ENCODE results near the gene ARNT2.

ARNT2 gene

DNA sequence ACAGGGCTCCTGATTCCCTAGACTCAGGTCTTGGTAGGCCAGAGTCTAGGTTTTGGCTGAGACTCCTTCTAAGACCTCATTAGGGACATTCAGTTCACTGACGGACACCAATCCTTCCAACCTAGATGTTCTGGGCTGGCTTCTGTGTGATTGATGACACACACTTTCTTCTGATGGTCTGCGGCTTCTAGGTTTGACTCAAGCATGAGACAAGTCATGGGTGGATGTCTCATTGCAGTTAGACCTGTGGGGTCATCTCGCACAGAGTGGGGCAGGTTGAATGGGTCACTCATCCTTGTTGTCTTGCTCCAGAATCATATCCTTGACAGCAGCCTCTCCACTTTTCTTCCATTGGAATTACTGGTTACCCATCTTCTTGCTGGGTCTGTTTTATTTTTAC, 35.8 kb downstream of the ARNT2 start:
- in situ Hi-C loops (cut with HindIII; ENCODE audit: low sequenced_read_pairs) = no loop called here

DNA sequence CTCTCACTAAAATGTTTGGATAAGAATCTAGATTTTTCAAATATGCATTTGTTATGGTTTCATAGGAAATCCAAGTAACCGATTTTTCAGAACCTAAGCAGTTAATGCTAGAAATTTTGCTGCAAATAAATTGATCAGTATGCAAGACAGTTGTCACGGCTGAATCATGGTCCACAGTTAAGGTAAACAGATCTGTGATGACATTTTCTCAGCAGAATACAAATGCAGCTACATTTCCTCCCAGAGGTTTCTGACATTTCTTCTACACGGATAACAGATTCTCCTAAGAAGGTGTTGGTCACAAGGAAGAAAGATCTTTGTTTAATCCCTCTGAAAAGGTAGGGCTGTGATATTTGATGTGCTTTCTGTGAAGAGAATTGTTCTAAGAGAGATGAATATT, 36.9 kb downstream of the ARNT2 start:
- in situ Hi-C loops (cut with HindIII; ENCODE audit: low sequenced_read_pairs) = no loop called here

- in situ Hi-C loops (cut with HindIII; ENCODE audit: low sequenced_read_pairs) = no loop called here
Observed at GRCh38 chr15:80441714-80442113, 37.5 kb downstream of the ARNT2 start.

DNA sequence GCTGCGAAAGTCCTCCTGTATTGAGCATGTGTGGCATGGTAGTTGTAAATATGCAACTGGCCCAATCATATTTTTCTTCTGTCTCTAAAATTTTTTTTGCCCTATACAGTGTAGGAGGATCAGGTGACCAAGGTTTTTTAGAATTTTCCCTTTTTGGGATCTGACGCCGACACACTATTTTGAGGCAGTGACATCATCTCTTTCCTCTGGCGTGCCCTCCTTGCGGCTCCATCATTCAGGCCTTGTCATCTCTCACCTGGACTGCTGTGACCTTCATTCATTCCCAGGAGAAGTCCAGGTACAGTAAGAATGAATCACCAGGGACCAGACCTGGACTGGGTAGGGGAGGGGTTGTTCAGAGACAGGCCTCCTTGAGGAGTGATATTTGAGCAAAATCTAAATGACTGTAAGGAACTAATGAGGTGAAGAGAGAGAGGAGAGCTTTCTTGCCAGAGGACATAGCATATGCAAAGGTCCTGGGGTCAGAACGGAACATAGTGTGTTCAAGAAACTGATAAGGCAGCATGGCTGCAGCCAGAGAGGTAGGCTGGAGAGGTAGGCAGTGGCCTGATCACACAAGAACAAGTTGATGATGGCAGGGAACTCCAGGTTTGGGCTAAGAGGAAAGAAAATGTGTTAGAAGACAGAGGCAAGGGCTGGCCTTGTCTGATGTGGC, 38.7 kb downstream of the ARNT2 start:
- in situ Hi-C loops (cut with HindIII; ENCODE audit: low sequenced_read_pairs) = no loop called here

DNA sequence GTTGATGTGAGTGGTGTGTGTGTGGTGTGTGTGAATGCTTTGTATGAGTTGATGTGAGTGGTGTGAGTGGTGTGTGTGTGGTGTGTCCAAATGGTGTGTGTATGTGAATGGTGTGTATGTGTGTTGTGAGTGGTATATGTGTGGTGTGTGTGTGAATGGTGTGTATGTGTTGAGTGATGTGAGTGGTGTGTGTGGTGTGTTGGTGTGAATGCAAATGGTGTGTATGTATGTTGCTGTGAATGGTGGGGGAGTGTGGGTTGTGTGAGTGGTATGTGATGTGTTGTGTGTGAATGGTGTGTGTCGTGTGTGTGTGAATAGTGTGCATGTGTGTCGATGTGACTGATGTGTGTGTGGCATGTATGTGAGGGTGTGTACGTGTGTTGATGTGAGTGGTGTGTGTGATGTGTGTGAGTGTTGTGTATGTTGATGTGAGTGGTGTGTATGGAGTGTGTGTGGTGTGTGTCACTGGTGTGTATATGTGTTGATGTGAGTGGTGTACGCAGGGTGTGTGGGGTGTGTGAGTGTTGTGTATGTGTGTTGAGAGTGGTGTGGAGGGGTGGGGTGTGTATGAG, 40.6 kb downstream of the ARNT2 start:
- in situ Hi-C loops (cut with HindIII; ENCODE audit: low sequenced_read_pairs) = no loop called here

DNA sequence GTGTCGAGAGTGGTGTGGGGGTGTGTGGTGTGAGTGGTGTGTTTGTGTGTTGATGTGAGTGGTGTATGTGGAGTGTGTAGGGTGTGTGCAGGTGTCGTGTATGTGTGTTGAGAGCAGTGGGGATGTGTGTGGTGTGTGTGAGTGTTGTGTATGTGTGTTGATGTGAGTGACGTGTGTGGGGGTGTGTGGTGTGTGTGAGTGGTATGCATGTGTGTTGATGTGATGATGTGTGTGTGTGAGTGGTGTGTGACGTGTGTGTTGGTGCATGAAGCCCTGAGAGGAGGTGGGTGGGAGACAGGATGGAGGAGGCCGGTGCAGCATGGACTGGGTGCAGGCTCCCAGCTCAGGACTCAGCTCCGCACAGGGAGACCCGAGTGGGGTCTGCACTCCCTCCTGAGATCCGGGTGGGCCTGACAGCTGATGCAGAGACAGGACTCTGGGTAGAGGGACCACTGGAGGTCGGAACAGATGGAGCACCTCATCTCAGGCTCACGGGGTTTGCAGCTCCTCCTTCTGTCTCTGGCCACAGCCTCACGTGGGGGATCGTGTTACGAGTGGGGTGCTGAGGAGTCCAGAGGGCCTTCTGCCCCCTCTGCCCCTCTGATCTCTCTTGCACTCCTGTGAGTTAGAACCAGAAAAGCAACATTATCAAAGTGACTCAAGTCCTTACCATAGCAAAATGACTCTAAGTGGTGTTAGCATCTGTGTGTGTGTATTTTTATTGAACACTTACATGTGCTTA, 41.3 kb downstream of the ARNT2 start:
- in situ Hi-C loops (cut with HindIII; ENCODE audit: low sequenced_read_pairs) = no loop called here

DNA sequence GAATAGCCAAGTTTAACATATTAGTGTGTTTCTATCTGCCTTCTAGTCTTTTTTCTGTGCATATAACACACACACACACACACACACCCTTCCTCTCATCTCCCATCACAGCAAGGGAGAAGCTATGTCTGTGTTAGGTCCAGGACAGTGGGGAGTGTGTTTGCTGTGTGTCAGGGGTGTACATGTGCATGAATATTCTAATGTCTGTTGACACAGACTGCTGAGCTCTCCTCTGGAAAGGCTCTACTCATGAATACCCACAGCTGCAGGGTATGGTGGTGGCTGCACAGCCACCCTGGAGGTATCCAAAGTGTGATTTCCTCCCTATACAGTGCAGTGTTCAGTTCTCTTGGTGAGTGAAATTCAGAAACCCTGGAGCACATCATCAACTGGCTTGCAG, 42.9 kb downstream of the ARNT2 start:
- in situ Hi-C loops (cut with HindIII; ENCODE audit: low sequenced_read_pairs) = no loop called here

DNA sequence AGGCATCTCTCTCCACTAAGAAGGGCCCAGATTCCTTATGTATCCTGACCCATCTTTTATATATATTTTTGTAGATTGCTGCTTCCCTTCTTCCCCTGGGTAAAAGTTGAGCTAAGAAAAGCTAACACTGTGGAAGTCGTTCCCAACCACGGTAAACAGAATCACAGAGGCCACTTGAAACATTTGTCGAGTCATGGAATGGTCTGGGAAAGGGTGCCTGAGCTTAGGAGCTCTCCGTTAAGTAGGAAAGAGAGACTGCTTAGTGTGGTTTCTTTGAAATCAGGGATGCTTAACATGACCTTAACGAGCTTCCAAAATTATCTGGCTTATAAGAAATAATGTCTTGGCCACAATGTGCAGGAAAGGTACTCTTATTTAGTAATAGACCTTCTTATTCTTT, 45.6 kb downstream of the ARNT2 start:
- in situ Hi-C loops (cut with HindIII; ENCODE audit: low sequenced_read_pairs) = no loop called here

DNA sequence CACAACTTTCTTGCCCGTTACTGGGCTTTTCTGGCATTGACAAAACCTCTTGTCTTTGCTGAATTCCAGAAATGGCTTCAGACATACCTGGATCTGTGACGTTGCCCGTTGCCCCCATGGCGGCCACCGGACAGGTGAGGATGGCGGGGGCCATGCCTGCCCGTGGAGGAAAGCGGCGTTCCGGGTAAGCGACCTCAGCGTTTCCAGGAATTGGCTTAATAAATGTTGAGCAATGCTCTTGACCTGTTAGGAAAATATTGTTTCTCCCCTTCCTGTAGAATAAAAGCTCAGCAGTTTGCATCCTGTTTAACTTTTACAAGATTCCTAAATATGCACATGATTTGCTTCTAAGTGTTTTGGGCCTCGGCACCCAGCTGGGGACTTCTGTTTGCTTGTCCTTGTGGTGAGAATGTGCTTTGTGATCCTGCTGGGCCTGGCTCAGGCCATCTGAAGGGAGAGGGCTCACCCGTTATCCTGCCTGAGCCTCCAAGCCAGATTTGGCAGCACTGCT, 46.7 kb downstream of the ARNT2 start:
- in situ Hi-C loops (cut with HindIII; ENCODE audit: low sequenced_read_pairs) = no loop called here

DNA sequence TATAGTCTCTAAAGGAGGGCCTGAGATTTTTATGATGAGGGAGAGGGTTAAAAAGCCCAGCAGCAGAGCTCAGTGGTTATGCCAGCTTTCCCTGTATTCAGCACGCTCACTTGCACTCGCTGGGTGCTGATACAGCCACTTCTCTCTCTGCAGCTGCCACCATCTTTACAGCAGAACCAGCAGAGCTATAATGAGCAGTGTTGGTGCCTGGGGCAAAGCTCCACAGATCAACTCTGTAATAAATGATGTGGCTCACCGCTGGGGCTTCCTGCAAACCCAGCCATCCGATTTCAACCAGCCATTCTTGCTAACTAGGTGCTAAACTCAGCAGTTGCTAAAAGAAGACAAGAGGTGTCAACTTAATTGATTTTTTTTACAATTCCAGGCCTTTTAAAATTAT, 48.0 kb downstream of the ARNT2 start:
- in situ Hi-C loops (cut with HindIII; ENCODE audit: low sequenced_read_pairs) = no loop called here

DNA sequence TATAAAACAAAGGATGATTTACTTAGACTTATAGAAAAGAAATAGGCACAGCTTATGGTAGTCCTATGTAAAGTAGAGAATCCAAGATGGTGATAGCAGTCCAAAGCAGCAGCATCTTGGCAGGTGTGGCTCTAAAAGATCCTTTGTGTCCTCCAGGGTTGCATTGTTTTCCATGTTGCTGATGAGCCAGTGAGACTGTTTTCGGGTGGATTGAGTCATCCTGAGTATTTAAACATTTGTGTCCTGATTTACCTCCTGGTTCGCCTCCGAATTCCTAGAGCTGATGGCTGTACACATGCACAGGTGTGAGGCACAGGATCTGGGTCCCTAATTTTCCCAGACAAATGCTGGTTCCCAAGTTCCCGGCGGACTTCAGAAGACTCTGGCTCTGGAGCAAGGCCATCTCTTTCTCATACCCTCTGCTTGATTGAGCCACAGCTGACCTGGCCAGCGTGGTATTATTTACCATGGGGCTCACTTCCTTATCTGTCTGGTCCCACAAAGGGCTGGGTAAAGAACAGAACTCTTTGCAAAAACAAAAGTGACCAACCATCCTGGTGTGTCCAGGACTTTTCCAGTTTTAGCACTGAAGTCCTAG, 51.0 kb downstream of the ARNT2 start:
- in situ Hi-C loops (cut with HindIII; ENCODE audit: low sequenced_read_pairs) = no loop called here

DNA sequence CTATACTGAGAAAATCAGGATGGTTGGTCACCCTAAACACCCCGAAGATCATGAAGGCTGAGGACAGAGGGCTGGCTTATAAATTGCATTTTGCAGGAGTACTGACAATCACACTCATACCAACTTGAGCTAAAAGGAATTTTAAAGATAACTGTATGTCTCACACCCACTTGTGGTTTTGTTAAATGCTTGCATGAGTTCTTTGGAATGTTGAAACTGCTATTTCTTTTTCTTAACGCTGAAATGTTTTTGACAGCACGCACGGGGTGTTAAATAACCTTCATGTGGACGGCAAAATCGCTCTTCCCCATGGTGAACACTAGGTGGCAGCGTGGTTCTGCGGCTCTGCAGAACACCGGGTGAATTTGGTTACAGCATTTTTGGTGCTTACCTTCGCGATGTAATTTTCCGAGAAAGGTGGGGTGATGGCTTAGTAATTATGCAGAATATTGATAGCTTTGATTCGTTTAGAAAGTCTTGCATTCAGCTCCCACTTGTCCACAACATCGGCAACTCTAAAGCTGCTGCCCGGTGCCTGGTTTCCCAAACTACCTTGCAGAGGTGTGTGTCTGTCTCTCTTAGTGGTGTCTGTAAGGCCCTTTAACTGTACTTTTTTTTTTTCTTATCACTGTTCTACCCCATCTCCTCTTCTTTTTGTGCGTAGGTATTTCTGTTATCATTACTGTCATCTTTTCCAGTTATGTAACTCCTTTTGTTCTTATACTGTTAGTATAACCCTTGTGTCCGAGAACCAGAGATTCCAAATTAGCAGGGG, 51.7 kb downstream of the ARNT2 start:
- in situ Hi-C loops (cut with HindIII; ENCODE audit: low sequenced_read_pairs) = no loop called here

- in situ Hi-C loops (cut with HindIII; ENCODE audit: low sequenced_read_pairs) = no loop called here
Observed at GRCh38 chr15:80456517-80457492, 52.6 kb downstream of the ARNT2 start.

DNA sequence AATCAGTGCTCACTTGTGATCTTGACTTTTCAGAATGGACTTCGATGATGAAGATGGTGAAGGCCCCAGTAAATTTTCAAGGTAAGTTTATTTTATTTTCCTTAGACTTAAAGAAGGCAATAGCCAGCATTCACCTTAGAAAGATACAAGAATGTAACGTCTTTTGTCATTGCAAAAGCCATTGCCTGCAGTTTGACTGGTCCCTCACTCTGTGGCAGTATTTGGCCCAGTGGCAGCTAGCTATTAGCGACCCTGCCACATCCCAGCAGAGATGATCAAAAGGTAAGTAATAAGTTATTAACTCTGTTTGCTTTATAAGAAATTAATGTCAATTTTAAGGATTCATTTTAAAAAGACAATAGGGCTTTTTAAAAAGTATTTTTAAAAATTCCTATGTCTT, 53.7 kb downstream of the ARNT2 start:
- in situ Hi-C loops (cut with HindIII; ENCODE audit: low sequenced_read_pairs) = no loop called here

DNA sequence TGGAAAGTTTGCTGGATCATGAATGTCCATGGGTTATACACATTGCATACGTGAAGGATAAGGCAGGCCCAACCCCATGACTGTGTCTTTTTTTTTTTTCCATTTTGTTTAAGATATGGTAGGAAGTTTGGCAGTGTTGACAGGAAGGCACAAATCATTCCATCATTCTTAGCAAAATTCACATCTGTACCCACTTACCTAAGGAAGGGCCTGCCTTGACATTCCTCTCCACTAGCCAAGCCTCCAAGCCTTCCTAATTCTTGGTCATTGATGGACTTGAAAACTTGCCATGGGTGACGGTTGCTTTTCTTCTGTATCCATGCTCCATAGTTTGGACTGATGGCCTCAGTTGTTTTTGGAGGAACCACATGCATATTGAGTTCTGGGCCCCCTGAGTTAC, 54.4 kb downstream of the ARNT2 start:
- in situ Hi-C loops (cut with HindIII; ENCODE audit: low sequenced_read_pairs) = no loop called here

GRCh38 chr15:80459380-80459779, 55.2 kb downstream of the ARNT2 start:
- in situ Hi-C loops (cut with HindIII; ENCODE audit: low sequenced_read_pairs) = no loop called here

DNA sequence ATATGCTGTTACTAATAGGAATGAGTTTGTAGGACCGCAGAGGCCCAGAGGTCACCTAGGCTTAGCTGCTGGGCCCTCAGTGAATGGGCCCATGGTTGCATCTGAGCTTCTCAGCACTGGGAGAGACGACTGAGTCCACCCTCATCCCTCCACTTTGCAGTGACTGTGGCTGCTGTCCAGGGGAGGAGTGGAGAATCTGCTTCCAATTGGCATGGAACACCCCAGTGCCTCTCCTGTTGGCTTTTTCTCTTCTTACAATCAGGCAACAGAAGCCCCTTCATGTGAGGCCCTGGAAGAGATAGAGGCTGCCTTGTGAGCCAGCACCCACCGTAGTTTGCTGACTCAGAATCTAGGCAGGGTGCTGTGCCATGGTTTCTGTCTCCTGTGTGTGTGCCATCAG, 55.6 kb downstream of the ARNT2 start:
- in situ Hi-C loops (cut with HindIII; ENCODE audit: low sequenced_read_pairs) = no loop called here

GRCh38 chr15:80461356-80462095, 57.3 kb downstream of the ARNT2 start:
- in situ Hi-C loops (cut with HindIII; ENCODE audit: low sequenced_read_pairs) = no loop called here

- in situ Hi-C loops (cut with HindIII; ENCODE audit: low sequenced_read_pairs) = no loop called here
Observed at GRCh38 chr15:80462111-80462510, 57.9 kb downstream of the ARNT2 start.

All from DLD1 (cell line).